Endothelial cell of umbilical vein (primary cell): ENCODE data around the gene TMEM234.

Experiments
- MYC ChIP-seq: IDR thresholded peaks from one replicate; pipeline ENCODE4 v1.6.1; 2011; ENCODE audit warnings: mild to moderate bottlenecking, low read depth, low read length
- POLR2A ChIP-seq: IDR thresholded peaks from 2 replicates; pipeline ENCODE4 v1.6.1; 2012; ENCODE audit warnings: low read depth, mild to moderate bottlenecking, control low read depth, low read length
- POLR2AphosphoS5 ChIP-seq: IDR thresholded peaks from 2 replicates; pipeline ENCODE4 v1.6.1; 2012; ENCODE audit warnings: low read depth, mild to moderate bottlenecking, control low read depth, low read length, moderate library complexity; ENCODE audit not compliant: insufficient read depth
- TF ChIP-seq, protein P1 (sequence below), 2 donors: IDR thresholded peaks; 1 replicate in 1 of 2; 2 replicates in 1 of 2; pipeline ENCODE4 v1.5.1; 2011; ENCODE audit warnings: low read length in 2 of 2, mild to moderate bottlenecking in 2 of 2, moderate library complexity in 2 of 2, control low read depth in 1 of 2, inconsistent platforms in 1 of 2, low read depth in 1 of 2; ENCODE audit not compliant: insufficient read depth in 1 of 2; ENCODE audit errors: extremely low read depth in 1 of 2

DNA sequence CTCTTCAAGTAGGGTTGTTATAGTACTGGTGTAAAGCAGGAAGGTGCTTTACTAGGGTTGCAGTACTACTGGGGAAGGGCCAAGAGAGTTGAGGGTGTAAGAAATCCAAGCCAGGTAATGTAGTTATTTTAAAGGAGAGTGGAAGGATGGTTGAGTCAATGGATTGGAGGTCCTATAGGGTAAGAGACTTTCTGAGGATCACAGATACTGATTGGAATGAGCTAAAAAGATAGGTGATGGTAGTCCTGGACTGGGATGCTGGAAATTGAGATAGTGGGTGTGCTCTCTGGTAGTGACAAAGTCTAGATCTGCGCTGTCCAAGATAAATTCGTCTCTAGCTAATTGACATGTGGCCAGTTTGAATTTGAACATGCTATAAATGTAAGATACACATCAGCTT, 35.7 kb downstream of the TMEM234 start:
- TF ChIP-seq POLR2AphosphoS5 = no peak
- TF ChIP-seq, protein P1, sequence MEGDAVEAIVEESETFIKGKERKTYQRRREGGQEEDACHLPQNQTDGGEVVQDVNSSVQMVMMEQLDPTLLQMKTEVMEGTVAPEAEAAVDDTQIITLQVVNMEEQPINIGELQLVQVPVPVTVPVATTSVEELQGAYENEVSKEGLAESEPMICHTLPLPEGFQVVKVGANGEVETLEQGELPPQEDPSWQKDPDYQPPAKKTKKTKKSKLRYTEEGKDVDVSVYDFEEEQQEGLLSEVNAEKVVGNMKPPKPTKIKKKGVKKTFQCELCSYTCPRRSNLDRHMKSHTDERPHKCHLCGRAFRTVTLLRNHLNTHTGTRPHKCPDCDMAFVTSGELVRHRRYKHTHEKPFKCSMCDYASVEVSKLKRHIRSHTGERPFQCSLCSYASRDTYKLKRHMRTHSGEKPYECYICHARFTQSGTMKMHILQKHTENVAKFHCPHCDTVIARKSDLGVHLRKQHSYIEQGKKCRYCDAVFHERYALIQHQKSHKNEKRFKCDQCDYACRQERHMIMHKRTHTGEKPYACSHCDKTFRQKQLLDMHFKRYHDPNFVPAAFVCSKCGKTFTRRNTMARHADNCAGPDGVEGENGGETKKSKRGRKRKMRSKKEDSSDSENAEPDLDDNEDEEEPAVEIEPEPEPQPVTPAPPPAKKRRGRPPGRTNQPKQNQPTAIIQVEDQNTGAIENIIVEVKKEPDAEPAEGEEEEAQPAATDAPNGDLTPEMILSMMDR (IDR thresholded peaks at IDR 0.05; ENCODE audit: extremely low read depth in 1 of 2, insufficient read depth in 1 of 2, low read depth in 1 of 2, low read length in 2 of 2) = no peak
- TF ChIP-seq MYC = no peak
- TF ChIP-seq POLR2A = no peak
